ENCODE data around the gene TOB1.

DNA sequence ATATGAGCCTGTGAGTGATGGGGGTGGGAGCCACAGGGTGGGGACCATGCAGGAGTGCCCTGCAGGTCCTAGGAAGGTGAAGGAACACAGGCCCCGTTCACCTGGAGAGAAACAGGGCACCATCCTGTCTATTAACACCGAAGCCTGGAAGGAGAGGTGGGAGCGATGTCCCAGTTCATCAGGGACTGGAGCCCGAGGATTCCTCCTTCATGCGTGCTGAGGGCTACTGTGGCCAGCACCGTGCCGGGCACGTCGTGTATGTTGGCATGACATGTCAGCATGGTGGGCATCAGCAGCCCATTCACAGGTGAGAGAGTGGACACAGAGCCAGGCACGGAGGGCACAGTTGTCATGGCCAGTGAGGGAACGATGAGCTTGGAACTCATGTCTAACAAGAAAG is 29.3 kb downstream of the TOB1 start:
- TF ChIP-seq EZH2phosphoT487 (IDR thresholded peaks at IDR 0.05; ENCODE audit: insufficient read depth, low read depth) (no peak), EZH2 (IDR thresholded peaks at IDR 0.05; ENCODE audit: insufficient read depth, poor library complexity, severe bottlenecking) (no peak)
